Keratinocyte (primary cell): ENCODE measurements around the gene UNG. TPM values are rescaled to one million over a fixed set of nuclear protein-coding genes. Genes with fewer than 3 reads are reported as not detected.

Source experiments
- DNase-seq: peaks from one replicate; pipeline ENCODE4 v3.0.0-alpha.2; 2011; ENCODE audit warnings: low read depth, missing footprints, low spot score
- FAIRE-seq: peaks from 2 replicates; lab custom pipeline; 2011; peaks lifted over from hg19 to GRCh38; lab: Jason Lieb, UNC
- H2AFZ ChIP-seq: 2 replicates; pipeline ENCODE4 v1.6.0; 2012; ENCODE audit warnings: low read length, control low read depth, inconsistent platforms; ENCODE audit not compliant: control insufficient read depth
- H3K27ac ChIP-seq: 2 replicates; pipeline ENCODE4 v1.5.1; 2011; ENCODE audit warnings: low read length; ENCODE audit not compliant: control insufficient read depth, insufficient read depth
- H3K27me3 ChIP-seq: 3 replicates; pipeline ENCODE4 v1.6.0; 2011; ENCODE audit warnings: low read length; ENCODE audit not compliant: control insufficient read depth, insufficient read depth; ENCODE audit errors: extremely low read depth
- H3K36me3 ChIP-seq, 2 experiments: 2 replicates in 1 of 2; 3 replicates in 1 of 2; pipeline ENCODE4 v1.5.1; 2011; ENCODE audit warnings: low read length in 2 of 2, mild to moderate bottlenecking in 1 of 2; ENCODE audit not compliant: control insufficient read depth in 2 of 2, insufficient read depth in 2 of 2; ENCODE audit errors: extremely low read depth in 1 of 2
- H3K4me1 ChIP-seq: 3 replicates; pipeline ENCODE4 v1.5.1; 2011; ENCODE audit warnings: low read length; ENCODE audit not compliant: control insufficient read depth, insufficient read depth; ENCODE audit errors: extremely low read depth
- H3K4me2 ChIP-seq: 3 replicates; pipeline ENCODE4 v1.6.0; 2011; ENCODE audit warnings: low read depth, low read length; ENCODE audit not compliant: control insufficient read depth, insufficient read depth; ENCODE audit errors: extremely low read depth
- H3K4me3 ChIP-seq, 3 experiments: fragments of 200-600 bp in 1 of 3; sonication (generic) in 1 of 3; 2 replicates in 2 of 3; 3 replicates in 1 of 3; pipeline ENCODE4 v1.5.1; 2011 to 2016; ENCODE audit warnings: low read length in 3 of 3, mild to moderate bottlenecking in 3 of 3, control low read depth in 2 of 3, inconsistent platforms in 1 of 3, low read depth in 1 of 3, mixed read lengths in 1 of 3, mixed run types in 1 of 3, moderate library complexity in 1 of 3; ENCODE audit not compliant: control insufficient read depth in 2 of 3, insufficient read depth in 2 of 3; ENCODE audit errors: extremely low read depth in 1 of 3
- H3K79me2 ChIP-seq: 2 replicates; pipeline ENCODE4 v1.6.0; 2012; ENCODE audit warnings: low read length; ENCODE audit not compliant: control insufficient read depth, insufficient read depth
- H3K9ac ChIP-seq: 3 replicates; pipeline ENCODE4 v1.6.0; 2011; ENCODE audit warnings: low read length; ENCODE audit not compliant: control insufficient read depth, insufficient read depth; ENCODE audit errors: extremely low read depth
- H3K9me1 ChIP-seq: 3 replicates; pipeline ENCODE4 v1.6.0; 2011; ENCODE audit warnings: low read length; ENCODE audit not compliant: control insufficient read depth, insufficient read depth; ENCODE audit errors: extremely low read depth
- H3K9me3 ChIP-seq: 2 replicates; pipeline ENCODE4 v1.5.1; 2012; ENCODE audit warnings: low read depth, low read length; ENCODE audit not compliant: control insufficient read depth
- H4K20me1 ChIP-seq: 3 replicates; pipeline ENCODE4 v1.6.0; 2011; ENCODE audit warnings: low read length; ENCODE audit not compliant: control insufficient read depth, insufficient read depth; ENCODE audit errors: extremely low read depth
- EZH2 ChIP-seq: IDR thresholded peaks from one replicate; pipeline ENCODE4 v1.6.1; 2012; ENCODE audit warnings: inconsistent platforms, mild to moderate bottlenecking, low read length, moderate library complexity
- dilution Hi-C: fragments of 300-500 bp; cut with MboI; formaldehyde crosslinking; loops from one replicate; pipeline ENCODE4 v1.7.0; 2020; ENCODE audit warnings: low sequenced_read_pairs; ENCODE audit not compliant: extremely low pct_ligation_motif_present
- polyA plus RNA-seq, 5 experiments: library from polyadenylated mRNA; depleted of rRNA in 3 of 5; stranded (reverse) in 3 of 5; stranded (forward) in 1 of 5; unstranded in 1 of 5; fragments of >200 nt; gene quantifications; 1 replicate in 1 of 5; 2 replicates in 3 of 5; 3 replicates in 1 of 5; pipeline versions ENCODE4 v1.2.1 to v1.2.3, GENCODE V29; 2011 to 2012; ENCODE audit warnings: missing spikeins in 2 of 5, low read depth in 1 of 5, low replicate concordance in 1 of 5
- TF ChIP-seq, protein P1 (sequence below), 3 experiments: IDR thresholded peaks in 1 of 3; conservative IDR thresholded peaks in 1 of 3; optimal IDR thresholded peaks in 1 of 3; 2 replicates in 2 of 3; 3 replicates in 1 of 3; pipeline versions ENCODE3 to v1.5.1; 2011; ENCODE audit warnings: low read length in 3 of 3, mild to moderate bottlenecking in 3 of 3, moderate library complexity in 2 of 3, control low read depth in 1 of 3, inconsistent platforms in 1 of 3; ENCODE audit not compliant: insufficient read depth in 2 of 3; ENCODE audit errors: extremely low read depth in 1 of 3

Gene UNG
- polyA plus RNA-seq, 1 donor (not counting 4 experiments of a cell fraction or from before 2014, with no cell fraction given) = 26.3 TPM

DNA sequence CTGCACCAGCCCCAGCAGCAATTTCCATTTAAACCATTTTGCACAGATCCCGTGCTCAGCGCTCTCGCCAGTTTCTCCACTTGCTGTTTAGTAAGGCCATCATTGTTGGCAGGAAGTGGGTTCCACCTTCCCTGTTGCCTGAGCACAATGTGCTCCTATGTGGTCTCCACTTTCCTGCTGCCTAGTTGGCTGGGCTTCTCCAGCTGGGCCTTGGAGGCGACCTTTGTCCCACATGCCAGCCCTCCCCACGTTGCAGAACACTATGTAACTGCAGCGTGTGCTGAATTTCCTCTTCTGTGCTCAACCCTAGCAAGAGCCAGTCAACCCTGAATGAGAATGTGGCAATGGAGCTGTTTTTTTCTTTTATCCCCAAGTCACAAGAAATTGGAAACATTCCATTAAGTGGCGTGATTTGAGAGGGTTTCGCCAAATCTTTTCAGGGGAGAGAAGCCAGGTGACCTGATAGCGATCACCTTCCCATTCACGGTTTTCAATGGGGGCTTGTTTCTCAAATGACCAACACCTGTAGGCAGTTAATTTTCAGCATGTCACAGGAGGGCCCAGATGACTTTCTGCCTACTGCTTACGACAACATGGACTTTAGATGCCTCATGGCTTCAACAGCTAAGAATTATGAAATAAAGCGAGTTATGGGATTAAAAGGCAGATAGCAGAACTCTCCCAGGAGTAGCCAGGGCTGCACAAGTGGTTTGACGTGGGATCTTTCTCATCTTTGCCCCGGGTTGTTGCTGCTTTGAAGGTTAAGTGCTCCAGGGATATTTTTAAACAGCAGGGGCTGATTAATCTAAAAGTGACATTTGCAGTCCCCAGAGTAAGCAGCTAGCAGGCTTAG lies 18.6 kb downstream of the UNG start, which contains the start of gene ACACB:
Gene ACACB (plus strand): TSS at position 830 of the 853 bp plus-strand sequence. CDS start 22,819 bp downstream, outside the sequence.
- Histone ChIP-seq H3K36me3 (no peaks in the 10 kb centered on the region), H4K20me1 (no peaks in the 10 kb centered on the region), H3K27me3 (no peaks in the 10 kb centered on the region), H3K4me3 (no peak within 1 kb of the TSS), H3K9me1 (no peaks in the 10 kb centered on the region), H3K9ac (no peak within 1 kb of the TSS), H3K9me3 (no peaks in the 10 kb centered on the region), H3K4me1 (peaks cover 4% of the 10 kb centered on the region), H3K79me2 (no peaks in the 10 kb centered on the region), H3K4me2 (no peak within 1 kb of the TSS), H2AFZ (no peak within 1 kb of the TSS), H3K27ac (no peak within 1 kb of the TSS)
- TF ChIP-seq EZH2 = no peak
- TF ChIP-seq, protein P1, sequence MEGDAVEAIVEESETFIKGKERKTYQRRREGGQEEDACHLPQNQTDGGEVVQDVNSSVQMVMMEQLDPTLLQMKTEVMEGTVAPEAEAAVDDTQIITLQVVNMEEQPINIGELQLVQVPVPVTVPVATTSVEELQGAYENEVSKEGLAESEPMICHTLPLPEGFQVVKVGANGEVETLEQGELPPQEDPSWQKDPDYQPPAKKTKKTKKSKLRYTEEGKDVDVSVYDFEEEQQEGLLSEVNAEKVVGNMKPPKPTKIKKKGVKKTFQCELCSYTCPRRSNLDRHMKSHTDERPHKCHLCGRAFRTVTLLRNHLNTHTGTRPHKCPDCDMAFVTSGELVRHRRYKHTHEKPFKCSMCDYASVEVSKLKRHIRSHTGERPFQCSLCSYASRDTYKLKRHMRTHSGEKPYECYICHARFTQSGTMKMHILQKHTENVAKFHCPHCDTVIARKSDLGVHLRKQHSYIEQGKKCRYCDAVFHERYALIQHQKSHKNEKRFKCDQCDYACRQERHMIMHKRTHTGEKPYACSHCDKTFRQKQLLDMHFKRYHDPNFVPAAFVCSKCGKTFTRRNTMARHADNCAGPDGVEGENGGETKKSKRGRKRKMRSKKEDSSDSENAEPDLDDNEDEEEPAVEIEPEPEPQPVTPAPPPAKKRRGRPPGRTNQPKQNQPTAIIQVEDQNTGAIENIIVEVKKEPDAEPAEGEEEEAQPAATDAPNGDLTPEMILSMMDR (optimal IDR thresholded peaks at IDR 0.05 in 1 of 3, IDR thresholded peaks at IDR 0.05 in 1 of 3, conservative IDR thresholded peaks at IDR 0.05 in 1 of 3; ENCODE audit: extremely low read depth in 1 of 3, insufficient read depth in 2 of 3, low read length in 3 of 3) = no peak
- dilution Hi-C loops = loop anchor here (25.0 kb wide), 1 partner anchor 271 kb away; no protein-coding TSS in a partner anchor
- FAIRE-seq (no peak), DNase-seq (no peak)

DNA sequence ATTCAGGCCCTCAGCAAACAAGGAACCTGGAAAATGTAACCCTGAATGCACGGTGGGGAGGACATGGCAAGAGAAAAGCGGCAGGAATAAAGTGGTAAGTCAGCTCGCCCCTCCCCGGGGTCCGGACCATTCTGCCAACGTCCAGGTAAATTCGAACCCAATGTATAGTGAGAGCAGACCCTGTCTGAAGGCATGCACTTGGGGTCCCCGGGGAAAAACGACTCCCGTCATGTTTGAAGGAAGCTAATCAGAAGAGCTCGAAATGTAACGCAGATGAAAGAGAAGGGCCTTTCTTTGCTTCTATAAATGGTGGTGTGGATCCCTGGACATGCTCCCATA lies 19.2 kb downstream of the UNG start:
- Histone ChIP-seq H3K27ac (no peak overlapping the region), H3K9ac (no peak overlapping the region), H3K27me3 (no peaks in the 10 kb centered on the region), H4K20me1 (no peaks in the 10 kb centered on the region), H3K9me1 (no peaks in the 10 kb centered on the region), H3K79me2 (no peaks in the 10 kb centered on the region), H3K4me2 (no peak overlapping the region), H3K9me3 (no peaks in the 10 kb centered on the region), H3K4me3 (no peak overlapping the region), H3K36me3 (no peaks in the 10 kb centered on the region), H2AFZ (no peak overlapping the region), H3K4me1 (peaks cover 3% of the 10 kb centered on the region)
- FAIRE-seq (no peak), DNase-seq (no peak)
- dilution Hi-C loops = loop anchor here (25.0 kb wide), 1 partner anchor 271 kb away; no protein-coding TSS in a partner anchor
- TF ChIP-seq, protein P1 (optimal IDR thresholded peaks at IDR 0.05 in 1 of 3, IDR thresholded peaks at IDR 0.05 in 1 of 3, conservative IDR thresholded peaks at IDR 0.05 in 1 of 3; ENCODE audit: extremely low read depth in 1 of 3, insufficient read depth in 2 of 3, low read length in 3 of 3) = no peak
- no peak for TF ChIP-seq EZH2
